Measurements from ENCODE around the gene RBM10.

DNA sequence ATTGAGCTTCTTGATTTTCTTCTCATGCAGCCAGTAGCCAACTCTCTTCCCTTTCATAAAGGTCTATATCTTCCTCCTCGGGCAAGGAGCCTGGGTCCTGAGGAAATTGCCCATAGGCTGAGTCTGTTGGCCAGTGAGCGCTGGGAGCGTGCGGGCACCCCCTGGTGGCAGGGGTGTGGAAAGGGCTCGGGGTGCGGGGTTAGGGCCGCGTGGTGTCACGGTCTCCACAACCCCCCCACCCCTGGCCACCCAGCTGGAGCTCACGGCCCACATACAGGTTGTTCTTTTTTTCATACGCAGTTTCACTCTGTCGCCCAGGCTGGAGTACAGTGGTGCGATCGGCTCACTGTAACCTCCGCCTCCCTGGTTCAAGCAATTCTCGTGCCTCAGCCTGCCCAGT lies 13.1 kb downstream of the RBM10 start:
- TF ChIP-seq, protein P1, sequence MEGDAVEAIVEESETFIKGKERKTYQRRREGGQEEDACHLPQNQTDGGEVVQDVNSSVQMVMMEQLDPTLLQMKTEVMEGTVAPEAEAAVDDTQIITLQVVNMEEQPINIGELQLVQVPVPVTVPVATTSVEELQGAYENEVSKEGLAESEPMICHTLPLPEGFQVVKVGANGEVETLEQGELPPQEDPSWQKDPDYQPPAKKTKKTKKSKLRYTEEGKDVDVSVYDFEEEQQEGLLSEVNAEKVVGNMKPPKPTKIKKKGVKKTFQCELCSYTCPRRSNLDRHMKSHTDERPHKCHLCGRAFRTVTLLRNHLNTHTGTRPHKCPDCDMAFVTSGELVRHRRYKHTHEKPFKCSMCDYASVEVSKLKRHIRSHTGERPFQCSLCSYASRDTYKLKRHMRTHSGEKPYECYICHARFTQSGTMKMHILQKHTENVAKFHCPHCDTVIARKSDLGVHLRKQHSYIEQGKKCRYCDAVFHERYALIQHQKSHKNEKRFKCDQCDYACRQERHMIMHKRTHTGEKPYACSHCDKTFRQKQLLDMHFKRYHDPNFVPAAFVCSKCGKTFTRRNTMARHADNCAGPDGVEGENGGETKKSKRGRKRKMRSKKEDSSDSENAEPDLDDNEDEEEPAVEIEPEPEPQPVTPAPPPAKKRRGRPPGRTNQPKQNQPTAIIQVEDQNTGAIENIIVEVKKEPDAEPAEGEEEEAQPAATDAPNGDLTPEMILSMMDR (conservative IDR thresholded peaks at IDR 0.05; ENCODE audit: low read length): 0 out of 2 replicates have a peak, but pooled peaks have one; percentile 14
- TF ChIP-seq EZH2phosphoT487 (IDR thresholded peaks at IDR 0.05; ENCODE audit: borderline replicate concordance, low read depth, low read length): no peak
